NCI-H1417 treated with DMSO at 0.1 percent for 48 hours (cell line): Measurements from ENCODE around the gene HSP90B1.
A peak's percentile ranks its signal among the peaks of the same experiment; 100 is the strongest.

ENCODE experiments used
- DNase-seq: peaks from one replicate; lab custom pipeline; 2025; lab: John Stamatoyannopoulos, UW

HSP90B1 gene

GRCh38 chr12:103929784-103930033 lies 501 bp upstream of the HSP90B1 start:
- no peak for DNase-seq

- no peak for DNase-seq
Observed at GRCh38 chr12:103930787-103931735, 851 bp downstream of the HSP90B1 start.

- no peak for DNase-seq
Observed at GRCh38 chr12:103933237-103933636, 3.0 kb downstream of the HSP90B1 start.

- DNase-seq, result no peak
Observed at GRCh38 chr12:103936679-103937078, 6.5 kb downstream of the HSP90B1 start.

GRCh38 chr12:103944964-103945363 lies 14.8 kb downstream of the HSP90B1 start:
- DNase-seq, result no peak

- no peak for DNase-seq
Observed at GRCh38 chr12:103947871-103948555, 17.8 kb downstream of the HSP90B1 start.

- DNase-seq, result no peak
Observed at GRCh38 chr12:103948746-103949406, 18.7 kb downstream of the HSP90B1 start.

GRCh38 chr12:103952497-103952896 lies 22.3 kb downstream of the HSP90B1 start:
- no peak for DNase-seq

- no peak for DNase-seq
Observed at GRCh38 chr12:103955811-103956508, 25.8 kb downstream of the HSP90B1 start.

GRCh38 chr12:103956509-103957027 lies 26.4 kb downstream of the HSP90B1 start:
- DNase-seq, result no peak

GRCh38 chr12:103957865-103958388 lies 27.7 kb downstream of the HSP90B1 start:
- DNase-seq, result no peak

- no peak for DNase-seq
Observed at GRCh38 chr12:103958621-103959020, 28.4 kb downstream of the HSP90B1 start.

GRCh38 chr12:103960616-103961227 lies 30.5 kb downstream of the HSP90B1 start:
- DNase-seq, result no peak

- no peak for DNase-seq
Observed at GRCh38 chr12:103962493-103962892, 32.3 kb downstream of the HSP90B1 start.

- no peak for DNase-seq
Observed at GRCh38 chr12:103964805-103965204, 34.6 kb downstream of the HSP90B1 start.

- DNase-seq, result no peak
Observed at GRCh38 chr12:103965255-103965589, 35.0 kb downstream of the HSP90B1 start.

- peak; percentile 97 for DNase-seq
Observed at GRCh38 chr12:103965590-103966504, 35.6 kb downstream of the HSP90B1 start, which contains the start of gene TDG. Gene TDG (plus strand): TSS chr12:103965872. CDS start chr12:103966038, 166 bp downstream.

GRCh38 chr12:103966736-103967135 lies 36.5 kb downstream of the HSP90B1 start:
- no peak for DNase-seq

GRCh38 chr12:103969391-103969790 lies 39.2 kb downstream of the HSP90B1 start:
- DNase-seq, result no peak

- DNase-seq, result no peak
Observed at GRCh38 chr12:103973909-103974308, 43.7 kb downstream of the HSP90B1 start.
